Transverse colon (tissue), 3 donors: ENCODE results near the gene GLDC.

Experiments
- POLR2A ChIP-seq: fragments of 450-650 bp; IDR thresholded peaks from one replicate; pipeline ENCODE4 v1.6.1; 2016; ENCODE audit warnings: antibody characterized with exemption, mild to moderate bottlenecking, moderate library complexity
- TF ChIP-seq, protein P1 (sequence below), 5 experiments: fragments of 200-600 bp in 3 of 5; fragments of 450-650 bp in 2 of 5; sonication (generic) in 3 of 5; IDR thresholded peaks; 1 replicate in 2 of 5; 2 replicates in 3 of 5; pipeline ENCODE4 v1.5.1; 2016 to 2017; ENCODE audit warnings: antibody characterized with exemption in 5 of 5, inconsistent platforms in 3 of 5, mild to moderate bottlenecking in 2 of 5, moderate library complexity in 1 of 5

- TF ChIP-seq POLR2A: peak; percentile 90
- TF ChIP-seq, protein P1, sequence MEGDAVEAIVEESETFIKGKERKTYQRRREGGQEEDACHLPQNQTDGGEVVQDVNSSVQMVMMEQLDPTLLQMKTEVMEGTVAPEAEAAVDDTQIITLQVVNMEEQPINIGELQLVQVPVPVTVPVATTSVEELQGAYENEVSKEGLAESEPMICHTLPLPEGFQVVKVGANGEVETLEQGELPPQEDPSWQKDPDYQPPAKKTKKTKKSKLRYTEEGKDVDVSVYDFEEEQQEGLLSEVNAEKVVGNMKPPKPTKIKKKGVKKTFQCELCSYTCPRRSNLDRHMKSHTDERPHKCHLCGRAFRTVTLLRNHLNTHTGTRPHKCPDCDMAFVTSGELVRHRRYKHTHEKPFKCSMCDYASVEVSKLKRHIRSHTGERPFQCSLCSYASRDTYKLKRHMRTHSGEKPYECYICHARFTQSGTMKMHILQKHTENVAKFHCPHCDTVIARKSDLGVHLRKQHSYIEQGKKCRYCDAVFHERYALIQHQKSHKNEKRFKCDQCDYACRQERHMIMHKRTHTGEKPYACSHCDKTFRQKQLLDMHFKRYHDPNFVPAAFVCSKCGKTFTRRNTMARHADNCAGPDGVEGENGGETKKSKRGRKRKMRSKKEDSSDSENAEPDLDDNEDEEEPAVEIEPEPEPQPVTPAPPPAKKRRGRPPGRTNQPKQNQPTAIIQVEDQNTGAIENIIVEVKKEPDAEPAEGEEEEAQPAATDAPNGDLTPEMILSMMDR (IDR thresholded peaks at IDR 0.05): peak in 1 of 5 experiments; percentile 19
Observed at GRCh38 chr9:6681147-6681956, 35.8 kb upstream of the GLDC start.
